GM19372 (cell line): ENCODE measurements around the gene PAOX.
"Not testable (repeated sequence)": the region's sequence is repeated elsewhere in the genome, so short reads cannot be mapped to it uniquely, and the experiment has no call there.

Experiments
- ATAC-seq: cut with Tn5 transposase; IDR thresholded peaks from one replicate; pipeline ENCODE4 v1.9.1; 2021; ENCODE audit warnings: mild to moderate bottlenecking, low read depth, moderate library complexity; ENCODE audit not compliant: unreplicated experiment

PAOX gene

DNA sequence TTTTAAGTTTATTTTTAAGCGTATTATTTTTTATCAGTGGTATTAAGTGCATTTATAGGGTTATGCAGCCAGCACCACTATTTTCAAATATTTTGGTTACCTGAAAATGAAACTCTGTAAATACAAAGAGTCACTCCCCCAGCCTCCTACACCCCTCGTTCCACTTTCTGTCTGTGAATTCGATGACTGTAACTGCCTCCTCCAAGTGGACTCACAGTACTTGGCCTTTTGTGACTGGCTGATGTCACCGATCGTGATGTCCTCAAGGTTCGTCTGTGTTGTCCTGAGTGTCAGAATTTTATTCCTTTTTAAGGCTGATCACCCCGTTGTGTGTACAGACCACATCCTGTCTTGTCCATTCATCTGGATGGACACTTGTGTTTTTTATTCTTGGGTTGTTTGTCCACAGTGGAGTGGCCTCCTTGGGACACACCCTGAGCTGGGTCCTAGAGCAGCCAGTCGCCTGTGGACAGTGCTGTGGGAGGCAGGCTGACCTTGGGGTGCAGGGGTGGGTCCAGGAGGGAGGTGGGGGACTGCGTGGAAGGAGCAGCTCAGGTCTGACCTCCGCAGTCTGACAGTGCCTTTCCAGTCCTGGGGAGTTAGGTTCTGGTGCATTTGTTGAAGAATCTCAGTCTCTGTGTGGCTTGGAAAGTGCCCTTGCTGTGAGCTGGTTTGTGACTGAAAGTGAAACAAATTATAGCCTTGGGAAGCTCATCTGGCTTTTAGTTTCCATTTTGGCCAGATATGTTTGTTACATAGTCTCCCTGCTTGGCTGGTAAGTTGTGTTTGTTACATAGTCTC, 21.8 kb downstream of the PAOX start:
- ATAC-seq = no peak

DNA sequence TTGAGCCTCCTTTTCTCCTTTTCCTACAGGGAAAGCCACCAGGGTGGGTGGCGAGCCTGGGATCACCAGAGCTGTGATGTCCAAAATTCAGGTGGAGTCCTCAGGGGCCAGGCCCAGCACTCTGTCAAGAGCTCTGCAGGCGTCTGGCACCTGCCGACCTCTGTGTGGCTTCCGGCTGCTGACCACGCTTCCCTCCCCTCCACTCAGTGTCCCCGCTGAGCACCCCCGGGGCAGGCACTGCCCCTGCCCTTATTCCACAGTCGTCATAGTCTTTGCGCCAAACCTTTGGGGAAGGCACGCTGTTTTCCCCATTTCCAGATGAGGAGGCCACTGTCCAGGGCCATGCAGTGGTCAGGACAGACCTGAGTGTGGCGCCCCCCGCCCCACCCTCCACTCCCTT, 22.4 kb downstream of the PAOX start:
- ATAC-seq = no peak

DNA sequence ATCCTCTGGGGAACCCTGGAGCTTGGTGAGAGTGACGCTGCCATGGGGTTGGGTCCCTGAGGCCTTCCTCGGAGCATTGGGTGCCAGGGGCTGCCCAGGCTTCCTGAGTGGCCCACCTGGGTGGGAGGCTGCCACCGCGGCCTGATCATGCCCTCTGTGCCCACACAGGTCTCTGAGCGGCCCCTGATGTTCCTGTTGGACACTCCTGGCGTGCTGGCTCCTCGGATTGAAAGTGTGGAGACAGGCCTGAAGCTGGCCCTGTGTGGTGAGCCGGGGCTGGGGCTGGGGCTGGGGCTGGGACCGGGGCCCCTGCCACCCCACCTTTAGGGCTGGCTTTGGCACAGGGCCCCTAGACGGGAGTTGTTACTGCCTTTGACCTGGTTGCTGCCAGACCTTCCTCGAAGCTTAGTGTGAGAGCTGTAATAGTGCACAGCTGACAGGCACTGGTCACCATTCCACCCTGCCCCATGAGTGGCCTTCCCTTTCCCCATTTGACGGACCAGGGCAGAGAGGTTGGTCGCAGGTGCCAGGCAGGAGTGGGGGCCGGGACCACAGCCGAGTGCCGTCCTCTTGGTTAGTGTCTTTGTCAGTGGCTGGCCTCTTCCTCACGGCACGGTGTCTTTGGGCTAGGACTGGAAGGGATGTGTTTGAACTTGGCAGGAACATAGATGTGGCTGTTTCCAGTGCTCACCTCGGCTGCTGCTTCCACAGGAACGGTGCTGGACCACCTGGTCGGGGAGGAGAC, 23.1 kb downstream of the PAOX start:
- ATAC-seq = no peak

DNA sequence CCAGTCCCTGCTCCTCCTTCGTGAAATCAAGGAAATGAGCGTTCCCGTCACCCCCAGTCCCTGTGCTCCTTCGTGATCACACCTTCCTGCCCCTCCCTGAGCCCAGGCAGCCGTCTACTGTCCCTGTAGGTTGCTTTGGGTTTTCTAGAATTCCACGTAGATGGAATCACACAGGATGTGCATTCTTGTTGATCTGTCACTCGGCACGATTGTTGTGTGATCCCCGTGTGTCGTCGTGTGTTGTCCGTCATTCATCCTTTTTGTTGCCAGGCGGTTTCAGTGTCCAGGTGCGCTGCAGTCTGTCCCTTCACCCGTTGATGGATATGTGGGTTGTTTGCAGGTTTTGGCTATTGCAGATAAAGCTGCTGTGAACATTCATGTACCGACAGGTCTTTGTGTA, 24.3 kb downstream of the PAOX start:
- ATAC-seq = no peak

DNA sequence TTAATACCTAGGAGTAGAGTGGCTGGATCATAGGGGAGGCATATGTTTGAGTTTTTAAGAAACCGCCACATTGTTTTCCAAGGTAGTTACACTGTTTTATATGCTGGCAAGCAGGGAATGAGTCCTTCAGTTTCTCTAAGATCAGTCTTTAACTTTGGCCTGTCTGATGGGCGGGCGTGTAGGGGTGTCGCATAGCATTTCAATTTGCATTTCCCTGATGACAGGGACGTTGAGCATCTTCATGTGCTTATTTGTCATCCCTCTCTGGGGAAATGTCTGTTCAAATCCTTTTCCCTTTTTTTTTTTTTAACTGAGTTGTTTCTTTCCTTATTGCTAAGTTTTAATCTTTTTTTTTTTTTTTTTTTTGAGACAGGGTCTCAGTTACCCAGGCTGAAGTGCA, 24.7 kb downstream of the PAOX start:
- no peak for ATAC-seq

DNA sequence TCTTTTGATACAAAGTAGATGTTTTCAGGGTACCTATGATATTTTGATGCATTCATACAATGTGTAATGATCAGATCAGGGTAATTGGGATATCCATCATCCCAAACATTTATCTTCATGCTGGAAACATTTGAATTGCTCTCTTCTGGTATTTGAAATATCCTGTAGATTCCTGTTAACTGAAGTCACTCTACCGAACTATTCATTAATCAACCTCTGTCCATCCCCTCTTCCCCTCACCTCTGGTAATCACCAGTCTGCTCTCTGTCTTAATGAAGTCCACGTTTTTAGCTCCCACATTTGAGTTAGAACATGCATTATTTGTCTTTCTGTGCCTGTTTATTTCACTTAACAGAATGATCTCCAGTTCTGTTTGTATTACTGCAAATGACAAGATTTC, 26.2 kb downstream of the PAOX start:
- no peak for ATAC-seq

DNA sequence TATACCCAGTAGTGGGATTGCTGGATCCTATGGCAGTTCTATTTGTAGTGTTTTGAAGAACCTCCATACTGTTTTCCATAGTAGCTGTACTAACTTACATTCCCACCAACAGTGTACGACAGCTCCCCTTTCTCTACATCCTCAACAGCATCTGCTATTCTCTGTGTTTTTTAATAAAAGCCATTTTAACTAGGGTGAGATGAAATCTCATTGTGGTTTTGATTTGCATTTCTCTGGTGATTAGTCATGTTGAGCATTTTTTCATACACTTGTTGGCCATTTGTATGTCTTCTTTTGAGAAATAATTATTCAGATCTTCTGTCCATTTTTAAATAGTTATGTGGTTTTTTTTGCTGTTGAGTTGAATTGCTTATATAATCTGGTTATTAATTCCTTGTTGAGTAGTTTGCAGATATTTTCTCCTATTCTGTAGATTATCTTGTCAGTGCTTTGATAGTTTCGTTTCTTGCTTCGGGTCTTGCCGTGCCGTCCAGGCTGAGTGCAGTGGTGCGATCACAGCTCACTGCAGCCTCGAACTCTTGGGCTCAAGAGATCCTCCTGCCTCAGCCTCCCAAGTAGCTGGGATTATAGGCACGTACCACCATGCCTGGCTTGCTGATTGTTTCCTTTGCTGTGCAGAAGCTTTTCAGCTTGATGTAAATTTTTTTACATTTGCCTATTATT, 26.9 kb downstream of the PAOX start:
- no peak for ATAC-seq

DNA sequence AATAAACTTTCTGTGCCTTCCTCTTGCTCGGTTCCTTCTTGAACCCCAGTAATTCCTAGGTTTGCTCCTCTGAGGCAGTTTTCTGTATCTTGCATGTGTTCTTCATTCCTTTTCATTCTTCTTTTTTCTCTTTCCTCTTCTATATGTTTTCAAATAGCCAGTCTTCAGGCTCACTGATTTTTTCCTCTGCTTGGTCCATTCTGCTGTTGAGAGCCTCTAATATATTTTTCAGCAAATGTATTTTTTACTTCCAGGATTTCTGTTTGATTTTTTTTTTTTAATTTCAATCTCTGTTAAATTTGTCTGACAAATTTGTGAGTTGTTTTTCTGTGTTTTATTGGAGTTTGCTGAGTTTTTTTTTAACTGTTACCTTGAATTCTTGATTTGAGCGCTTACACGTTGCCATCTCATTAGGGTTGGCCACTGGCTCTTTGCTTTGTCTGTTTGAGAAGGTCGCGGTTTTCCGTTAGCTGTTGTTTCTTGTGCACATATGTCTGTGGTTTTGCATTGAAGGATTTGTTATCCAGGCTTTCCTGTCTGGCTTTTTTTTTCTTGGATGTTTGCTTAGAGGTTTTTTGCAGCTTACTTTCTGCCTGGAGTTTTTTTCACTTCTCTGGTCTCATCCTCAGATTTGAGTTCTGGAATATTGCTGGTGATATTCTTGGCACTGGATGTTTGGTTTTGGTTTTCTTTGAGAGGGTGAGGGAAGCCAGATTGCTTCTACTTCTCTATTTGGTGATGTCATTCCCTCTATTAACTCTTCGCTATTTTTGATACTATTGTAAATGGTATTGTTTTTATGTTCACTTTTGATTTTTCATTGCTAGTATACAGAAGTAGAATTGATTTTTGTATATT, 32.7 kb downstream of the PAOX start:
- no peak for ATAC-seq

DNA sequence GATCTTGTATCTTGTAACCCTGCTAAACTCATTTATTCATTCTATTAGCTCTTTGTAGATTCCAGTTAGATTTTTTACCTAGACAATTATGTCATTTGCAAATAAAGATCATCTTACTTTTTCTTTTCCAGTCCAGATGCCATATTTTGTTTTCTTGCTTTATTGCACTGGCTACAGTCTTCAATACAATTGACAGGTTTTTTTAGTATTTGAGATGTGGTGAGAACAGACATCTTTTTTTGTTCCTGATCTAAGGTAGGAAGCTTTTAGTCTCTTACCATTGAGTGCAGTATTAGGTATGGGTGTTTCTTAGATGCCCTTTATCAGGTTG, 33.3 kb downstream of the PAOX start:
- no peak for ATAC-seq

DNA sequence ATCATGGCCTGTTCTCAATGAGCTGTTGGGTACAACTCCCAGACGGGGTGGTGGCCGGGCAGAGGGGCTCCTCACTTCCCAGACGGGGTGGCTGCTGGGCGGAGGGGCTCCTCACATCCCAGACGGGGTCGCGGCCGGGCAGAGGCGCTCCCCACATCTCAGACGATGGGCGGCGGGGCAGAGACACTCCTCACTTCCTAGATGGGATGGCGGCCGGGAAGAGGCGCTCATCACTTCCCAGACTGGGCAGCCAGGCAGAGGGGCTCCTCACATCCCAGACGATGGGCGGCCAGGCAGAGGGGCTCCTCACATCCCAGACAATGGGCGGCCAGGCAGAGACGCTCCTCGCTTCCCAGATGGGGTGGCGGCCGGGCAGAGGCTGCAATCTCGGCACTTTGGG, 35.3 kb downstream of the PAOX start:
- ATAC-seq = not testable (repeated sequence)

DNA sequence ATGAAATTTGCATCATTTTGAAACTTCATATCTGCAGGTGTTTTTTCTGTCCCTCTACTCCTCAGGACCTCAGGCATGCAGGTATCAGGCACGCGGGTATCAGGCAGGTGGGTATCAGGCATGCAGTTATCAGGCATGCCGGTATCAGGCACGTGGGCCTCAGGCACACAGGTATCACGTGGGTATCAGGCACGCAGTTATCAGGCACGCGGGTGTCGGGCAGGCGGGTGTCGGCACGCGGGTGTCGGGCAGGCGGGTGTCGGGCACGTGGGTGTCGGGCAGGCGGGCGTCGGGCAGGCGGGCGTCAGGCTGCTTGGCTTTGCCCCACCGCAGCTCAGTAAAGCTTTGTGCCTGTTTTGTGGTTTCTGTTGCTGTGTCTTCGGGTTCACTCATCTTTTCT, 36.7 kb downstream of the PAOX start:
- ATAC-seq = no peak

DNA sequence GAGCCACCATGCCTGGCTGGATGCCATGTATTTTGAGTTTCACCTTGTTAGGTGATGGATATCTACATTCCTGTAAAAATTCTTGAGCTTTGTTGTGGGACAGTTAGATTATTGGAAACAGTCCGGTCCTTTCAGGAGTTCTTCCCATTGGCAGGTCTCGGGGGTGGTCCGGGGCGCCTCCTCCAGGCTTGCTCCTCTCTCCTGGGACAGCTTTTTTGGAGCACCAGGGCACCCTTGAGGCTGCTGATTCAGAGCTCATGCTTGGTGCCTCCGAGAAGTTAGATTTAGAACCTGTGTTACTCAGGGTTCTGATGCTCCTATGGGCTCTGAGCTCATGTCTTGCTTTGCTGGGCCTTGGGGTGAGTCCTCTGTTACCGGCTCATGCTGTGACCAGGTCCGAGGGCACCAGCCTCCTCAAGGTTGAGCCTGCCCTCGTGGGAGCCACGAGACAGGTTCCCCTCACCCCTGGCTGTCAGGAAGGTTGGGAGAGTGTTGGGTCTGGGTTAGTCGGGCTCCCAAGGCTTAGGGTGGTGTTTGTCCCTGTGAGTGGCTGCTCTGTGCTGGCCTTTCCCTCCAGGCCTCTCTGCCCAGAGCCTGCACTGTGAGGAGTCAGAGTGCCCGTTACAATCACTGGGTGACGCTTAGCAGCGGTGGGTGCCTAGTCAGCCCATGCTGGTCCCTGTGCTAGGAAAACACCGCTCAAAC, 39.4 kb downstream of the PAOX start:
- ATAC-seq = no peak

DNA sequence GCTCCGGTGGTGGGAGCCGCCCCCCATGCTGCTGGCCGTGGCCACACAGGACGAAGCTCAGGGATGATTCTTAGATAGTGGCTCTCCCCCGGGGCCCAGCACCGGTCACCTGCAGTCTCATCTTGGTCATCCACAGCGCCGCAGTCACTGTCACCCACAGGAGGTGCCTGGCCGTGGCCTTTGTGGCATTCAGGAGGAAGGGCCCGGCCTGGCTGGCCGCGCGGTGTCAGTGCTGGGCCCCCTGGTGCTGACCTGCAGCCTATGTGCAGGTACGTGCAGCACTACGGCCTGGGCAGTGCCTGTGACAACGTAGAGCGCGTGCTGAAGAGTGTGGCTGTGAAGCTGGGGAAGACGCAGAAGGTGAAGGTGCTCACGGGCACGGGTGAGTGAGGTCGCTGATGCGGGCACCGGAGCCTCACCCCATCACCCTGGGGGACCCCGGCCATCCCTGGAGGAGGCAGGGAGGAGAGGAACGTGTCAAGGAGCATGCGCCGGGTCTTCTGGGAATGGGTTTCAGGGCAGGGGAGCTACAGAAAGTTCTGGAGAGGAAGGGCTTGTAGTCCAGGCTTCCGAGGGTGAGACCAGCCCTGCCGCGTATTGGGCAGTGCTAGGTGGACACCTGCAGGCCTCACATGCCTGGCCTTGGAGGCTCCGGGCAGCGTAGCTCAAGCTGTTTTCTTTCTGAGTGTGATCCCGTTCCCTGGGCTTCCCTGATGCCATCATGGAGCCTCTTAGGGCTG, 40.3 kb downstream of the PAOX start:
- no peak for ATAC-seq

DNA sequence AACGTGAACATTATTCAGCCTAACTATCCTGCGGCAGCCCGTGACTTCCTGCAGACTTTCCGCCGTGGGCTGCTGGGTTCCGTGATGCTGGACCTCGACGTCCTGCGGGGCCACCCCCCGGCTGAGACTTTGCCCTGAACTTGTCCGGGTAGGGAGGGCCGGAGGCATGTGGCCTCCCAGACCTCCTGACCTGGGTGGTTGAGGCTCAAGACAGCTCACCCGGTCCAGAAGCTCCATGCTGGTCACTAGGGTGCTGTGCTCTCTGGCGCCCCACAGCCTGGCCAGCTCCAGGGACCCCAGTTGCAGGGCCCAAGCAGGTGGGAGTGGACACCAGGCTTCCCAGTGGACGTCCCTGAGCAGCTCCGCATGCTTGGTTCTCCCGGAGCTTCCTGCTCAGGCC, 41.0 kb downstream of the PAOX start:
- ATAC-seq = no peak

DNA sequence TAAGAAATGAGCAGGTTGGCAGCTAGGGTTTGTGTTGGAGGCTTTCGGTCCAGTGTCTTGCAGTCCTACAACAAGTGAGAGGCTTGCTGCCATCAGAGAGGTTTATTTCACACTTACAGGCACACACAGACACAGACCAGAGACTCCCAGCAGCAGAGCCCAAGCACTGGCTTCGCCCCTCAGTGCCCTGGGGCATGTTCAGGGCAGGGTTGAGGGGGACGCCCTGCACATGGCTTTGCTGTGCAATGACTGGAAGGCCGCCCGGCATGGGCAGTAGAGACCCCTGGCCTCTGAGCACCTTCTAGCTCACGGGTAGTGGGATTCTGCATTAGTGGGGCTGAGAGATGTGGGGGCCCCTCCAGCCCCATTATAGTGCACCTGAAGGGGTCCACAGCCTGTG, 41.5 kb downstream of the PAOX start:
- ATAC-seq = no peak

DNA sequence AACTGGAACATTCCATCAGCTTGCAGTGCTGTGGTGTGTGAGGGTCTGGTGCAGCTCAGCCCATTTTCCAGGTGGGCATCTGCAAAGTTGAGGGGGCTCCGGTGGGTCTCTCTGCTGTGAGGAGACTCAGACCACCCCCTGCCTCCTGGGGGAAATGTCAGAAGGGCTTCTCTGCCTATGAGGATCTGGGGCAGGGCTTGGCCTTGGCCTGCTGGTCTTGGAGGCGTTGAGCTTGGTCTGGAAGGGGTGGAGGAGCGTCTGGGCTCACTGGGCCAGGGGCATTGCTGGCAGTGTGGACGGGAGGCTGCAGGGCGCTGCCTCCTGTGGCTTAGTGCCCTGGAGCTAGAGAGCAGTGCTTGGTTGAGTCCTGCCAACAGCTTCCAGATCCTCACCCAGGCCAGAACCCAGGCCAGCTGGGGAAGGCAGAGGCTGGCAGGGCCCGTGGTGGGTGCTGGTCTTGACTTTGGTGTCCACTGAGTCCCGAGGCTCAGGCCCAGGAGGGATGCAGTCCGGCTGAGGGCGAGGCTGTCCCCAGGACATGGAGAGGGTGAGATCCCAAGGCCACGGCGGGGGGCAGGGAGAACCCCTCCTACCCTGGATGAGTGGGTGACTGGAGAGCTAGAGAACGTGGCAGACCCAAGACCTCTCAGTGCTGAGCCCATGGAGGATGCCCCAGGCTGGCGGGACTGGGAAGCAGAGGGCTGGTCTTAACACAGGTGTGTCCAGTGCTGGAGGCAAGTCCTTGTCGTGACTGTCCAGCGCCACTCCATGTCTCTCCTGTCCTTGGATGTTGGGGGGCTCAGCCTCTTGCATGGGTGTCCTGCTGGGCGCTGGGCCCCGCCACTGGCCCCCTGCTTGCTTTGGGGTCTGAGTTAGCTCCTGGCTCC, 42.5 kb downstream of the PAOX start:
- no peak for ATAC-seq

DNA sequence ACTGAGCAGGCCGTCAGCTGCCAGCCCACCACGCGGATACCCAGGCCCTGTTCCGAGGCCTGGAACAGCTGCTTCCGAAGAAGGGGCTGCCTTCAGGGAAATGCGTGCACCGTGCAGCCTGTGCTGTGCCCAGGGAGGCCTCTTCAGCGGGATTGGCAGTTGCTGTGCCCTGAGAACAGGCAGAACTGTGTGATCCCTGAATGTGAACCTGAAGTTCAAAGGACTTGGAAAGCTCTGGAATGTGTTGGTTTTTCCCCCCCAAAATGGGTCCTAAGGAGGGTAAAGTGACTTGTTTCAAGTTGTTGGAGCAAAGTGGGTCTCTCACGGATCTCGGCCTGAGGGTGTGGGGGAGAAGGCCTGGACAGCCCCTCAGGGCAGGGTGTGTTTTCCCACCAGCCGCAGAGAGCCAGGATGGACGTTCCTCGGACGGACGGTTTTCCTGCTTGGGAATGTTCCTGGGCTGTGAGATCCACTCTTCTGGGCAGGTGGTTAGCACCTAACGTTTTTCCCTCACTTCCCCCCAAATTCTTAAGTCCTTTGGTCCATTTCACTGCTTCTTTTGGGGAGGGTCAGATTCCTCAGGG, 43.3 kb downstream of the PAOX start:
- no peak for ATAC-seq
